ENCODE measurements around the gene KLF3. TPM values are rescaled to one million over a fixed set of nuclear protein-coding genes. Genes with fewer than 3 reads are reported as not detected.

The KLF3 gene
- total RNA-seq, 1 experiment from 2014 or later, result 7.9 TPM

- no peak for DNase-seq (ENCODE audit: low read depth)
Measured at GRCh38 chr4:38654273-38654672, 9.7 kb upstream of the KLF3 start.

- DNase-seq (ENCODE audit: low read depth), result no peak
Measured at GRCh38 chr4:38656111-38656510, 7.9 kb upstream of the KLF3 start.

GRCh38 chr4:38659346-38659745, 4.7 kb upstream of the KLF3 start:
- no peak for DNase-seq (ENCODE audit: low read depth)

DNA sequence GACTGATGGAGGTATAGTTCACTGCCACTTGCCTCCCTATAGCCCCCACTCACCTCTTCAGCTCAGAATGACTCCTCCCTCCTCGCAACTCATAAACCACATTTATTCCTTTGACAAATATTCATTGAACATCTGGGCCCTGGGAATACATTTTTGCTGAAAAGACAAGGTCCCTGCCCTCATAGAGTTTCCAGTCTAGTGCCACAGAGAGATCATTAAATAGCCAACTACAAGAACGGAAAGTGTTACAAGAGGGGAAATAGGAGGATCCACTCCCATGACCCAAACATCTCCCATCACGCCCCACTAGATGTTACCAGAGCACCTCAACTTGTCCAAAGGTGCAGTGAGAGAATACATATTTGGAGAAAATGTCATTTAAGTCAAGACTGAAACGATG, 3.2 kb upstream of the KLF3 start:
- no peak for DNase-seq (ENCODE audit: low read depth)

- no peak for DNase-seq (ENCODE audit: low read depth)
Measured at GRCh38 chr4:38661371-38661770, 2.6 kb upstream of the KLF3 start.

GRCh38 chr4:38662522-38663089, 1.4 kb upstream of the KLF3 start:
- no peak for DNase-seq (ENCODE audit: low read depth)

- peak; percentile 40 for DNase-seq (ENCODE audit: low read depth)
Measured at GRCh38 chr4:38663090-38663800, 754 bp upstream of the KLF3 start.

DNA sequence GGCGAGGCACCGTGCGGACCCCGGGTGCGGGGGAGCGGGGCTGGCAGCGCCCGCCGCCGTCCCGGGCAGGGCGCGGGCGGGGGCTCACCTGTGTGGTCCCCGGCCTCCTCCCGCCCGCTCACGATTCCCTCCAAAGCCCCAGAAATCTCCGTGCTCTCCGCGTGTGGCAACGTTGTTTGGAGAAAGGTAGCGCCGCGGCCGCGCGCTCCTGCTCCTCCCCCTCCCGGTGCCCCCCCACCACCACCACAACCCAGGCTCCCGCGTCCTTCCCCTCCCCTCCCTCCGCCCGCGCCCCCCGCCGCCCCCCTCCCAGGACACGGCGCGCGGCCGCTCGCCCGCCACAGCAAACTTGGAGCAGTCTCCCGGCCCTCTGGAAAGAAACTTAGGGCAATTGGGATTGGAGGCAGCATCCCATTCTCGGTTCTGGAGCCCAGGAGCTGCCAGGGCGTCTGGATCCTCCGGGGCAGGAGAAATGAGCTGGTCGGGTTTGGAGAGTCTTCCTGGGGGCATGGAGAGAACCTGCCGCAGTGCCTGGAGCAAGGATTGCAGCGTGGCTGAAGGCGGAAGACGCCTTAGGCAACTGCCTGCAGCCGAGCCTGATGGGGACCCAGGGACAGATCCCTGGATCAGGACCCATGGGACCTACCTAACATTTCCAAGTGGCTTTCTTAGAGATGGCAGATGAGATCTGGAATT, 855 bp downstream of the KLF3 start:
- DNase-seq (ENCODE audit: low read depth), result peak; percentile 50

DNA sequence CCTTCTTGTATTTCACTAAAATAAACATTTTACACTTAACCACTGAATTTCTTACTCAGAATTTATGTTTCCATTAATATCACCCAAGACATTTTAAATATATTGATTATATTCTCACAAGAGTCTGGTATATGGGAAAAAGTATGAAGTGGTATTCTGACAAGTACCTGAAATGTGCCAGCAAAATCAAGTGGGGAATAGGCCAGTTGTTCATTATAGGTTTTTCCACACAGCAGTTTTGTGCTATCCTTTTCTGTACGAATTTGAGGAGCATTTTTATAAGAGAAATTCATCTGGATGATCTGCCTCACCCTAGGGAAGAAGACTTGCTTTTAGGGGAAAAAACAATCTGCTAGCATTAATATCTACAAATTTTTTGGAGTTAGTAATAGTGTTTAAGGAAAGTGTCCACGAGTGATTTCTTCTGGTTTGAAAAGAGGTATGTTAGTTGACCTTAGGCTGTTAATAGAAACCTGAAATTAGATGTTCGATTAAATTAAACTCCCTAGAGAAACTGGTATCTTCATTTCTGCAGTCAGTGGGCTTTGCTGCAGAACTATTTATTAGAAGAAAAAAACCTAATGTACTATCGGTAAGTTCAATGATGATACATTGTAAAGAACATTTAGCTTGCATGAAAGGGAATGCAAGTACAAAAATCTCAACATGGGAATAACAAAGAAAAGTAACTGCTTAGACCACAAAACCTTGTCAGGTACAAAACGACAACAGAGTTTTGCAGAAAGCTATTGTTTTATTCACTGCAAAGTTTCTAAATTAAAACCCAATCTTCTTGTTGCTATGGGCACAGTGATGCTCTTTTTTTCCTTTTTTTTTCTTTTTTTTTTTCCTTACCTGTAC, 1.8 kb downstream of the KLF3 start:
- no peak for DNase-seq (ENCODE audit: low read depth)

- no peak for DNase-seq (ENCODE audit: low read depth)
Measured at GRCh38 chr4:38666766-38667084, 2.7 kb downstream of the KLF3 start.

DNA sequence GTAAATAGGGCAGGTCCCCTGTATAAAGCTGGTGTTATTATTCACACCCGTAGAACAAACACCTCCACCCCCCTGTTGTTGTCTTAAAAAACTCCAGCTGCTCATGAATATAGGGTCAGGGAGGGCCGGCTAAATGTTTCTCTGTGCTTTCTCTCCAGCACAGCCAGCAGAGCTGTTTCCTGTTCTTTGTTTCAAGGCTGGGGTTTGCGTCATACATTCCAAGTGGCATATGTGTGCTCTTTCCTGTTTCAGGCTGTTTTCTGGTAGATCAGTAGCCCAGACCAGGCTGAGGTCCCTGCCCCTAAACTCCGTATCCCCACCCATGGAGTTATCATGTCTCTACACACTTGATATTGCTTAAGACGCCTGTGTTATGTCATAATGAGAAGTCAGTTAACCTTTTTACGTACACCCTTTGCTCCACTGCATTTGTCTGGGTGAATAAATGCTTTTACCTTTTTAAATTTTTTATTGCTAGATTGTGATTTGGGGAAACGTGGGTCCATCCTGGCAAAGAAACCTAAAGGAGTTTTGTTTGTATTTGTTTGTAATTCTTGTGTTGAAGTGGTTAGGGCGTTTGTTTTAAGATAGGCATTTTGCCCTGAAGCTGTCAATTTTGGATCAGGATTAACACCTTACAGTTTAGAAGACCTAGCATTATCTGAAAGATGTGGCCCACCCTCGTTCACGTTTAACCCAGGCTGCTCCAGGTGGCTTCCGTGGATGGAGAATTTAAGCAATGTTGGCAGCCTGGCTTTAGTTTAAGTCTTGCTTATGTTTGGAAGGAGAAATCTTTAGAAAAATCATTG, 3.3 kb downstream of the KLF3 start:
- DNase-seq (ENCODE audit: low read depth), result peak; percentile 98

GRCh38 chr4:38668203-38668971, 4.4 kb downstream of the KLF3 start:
- no peak for DNase-seq (ENCODE audit: low read depth)

DNA sequence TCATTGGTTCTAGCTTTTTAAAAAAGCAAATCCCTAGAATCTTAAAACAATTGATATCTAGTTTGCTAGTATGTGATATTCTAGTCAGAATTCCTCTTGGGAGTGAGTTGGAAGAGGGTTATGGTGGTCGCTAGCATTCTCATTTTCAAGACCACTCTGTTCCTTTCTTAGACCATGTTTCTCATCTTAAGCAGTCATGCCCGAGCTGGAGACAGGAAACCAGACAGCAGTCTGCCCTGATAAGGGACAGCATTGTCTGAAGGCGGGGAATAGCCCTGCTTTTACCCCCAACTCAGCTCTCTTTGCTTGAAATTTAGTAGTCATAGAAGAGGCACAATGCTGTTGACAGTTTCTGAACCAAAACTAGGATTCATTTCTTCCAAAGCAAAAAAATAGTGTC, 5.2 kb downstream of the KLF3 start:
- DNase-seq (ENCODE audit: low read depth), result no peak

- no peak for DNase-seq (ENCODE audit: low read depth)
Measured at GRCh38 chr4:38670109-38670901, 6.3 kb downstream of the KLF3 start.

GRCh38 chr4:38670939-38671591, 7.1 kb downstream of the KLF3 start:
- DNase-seq (ENCODE audit: low read depth), result no peak

DNA sequence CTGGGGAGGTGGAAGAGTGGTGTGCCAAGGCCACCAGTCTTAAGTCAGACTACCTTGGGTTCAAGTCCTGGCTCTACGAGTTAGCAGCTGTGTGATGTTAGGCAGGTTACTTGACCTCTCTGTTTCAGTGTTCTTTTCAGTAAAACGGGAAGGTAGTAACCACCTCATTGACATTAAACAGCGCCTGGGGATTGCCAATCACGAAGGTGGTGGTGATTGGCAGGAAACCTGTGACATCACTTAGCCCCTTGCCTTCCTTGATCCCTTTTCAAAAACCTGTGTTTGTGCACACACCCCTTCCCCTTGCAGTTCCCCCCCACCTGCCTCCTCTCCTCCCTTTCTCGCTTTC, 7.6 kb downstream of the KLF3 start:
- DNase-seq (ENCODE audit: low read depth), result no peak

DNA sequence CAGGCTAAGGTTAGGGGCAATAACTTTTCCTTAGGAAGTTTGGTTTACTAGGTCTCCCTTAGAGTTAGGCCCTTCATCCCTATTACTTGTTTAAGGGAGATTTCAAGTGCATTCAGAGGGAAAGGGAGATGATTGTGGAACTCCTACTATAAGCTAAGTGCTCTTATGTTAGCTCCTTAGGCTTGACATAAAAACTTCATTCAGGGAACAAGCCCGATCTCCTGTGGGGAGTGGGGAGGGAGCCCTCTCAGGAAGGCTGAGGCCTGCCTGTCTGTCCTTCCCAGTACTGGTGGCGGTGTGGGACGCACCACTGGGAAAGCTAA, 8.0 kb downstream of the KLF3 start:
- DNase-seq (ENCODE audit: low read depth), result no peak

GRCh38 chr4:38672397-38673129, 8.6 kb downstream of the KLF3 start:
- DNase-seq (ENCODE audit: low read depth), result no peak

All from HT1080 (cell line).